Measurements from ENCODE around the gene ZNF688.
"Not testable (repeated sequence)": the region's sequence is repeated elsewhere in the genome, so short reads cannot be mapped to it uniquely, and the experiment has no call there.

Gene ZNF688

GRCh38 chr16:30557957-30558788 is 13.3 kb downstream of the ZNF688 start, which contains the start of gene ZNF764:
Gene ZNF764, minus strand, starts transcription at chr16:30558374. Its CDS starts 192 bp downstream, at chr16:30558182.
- peak; percentile 93 to 95 for DNase-seq (ENCODE audit: low read depth in 2 of 2, low spot score in 1 of 2)

DNA sequence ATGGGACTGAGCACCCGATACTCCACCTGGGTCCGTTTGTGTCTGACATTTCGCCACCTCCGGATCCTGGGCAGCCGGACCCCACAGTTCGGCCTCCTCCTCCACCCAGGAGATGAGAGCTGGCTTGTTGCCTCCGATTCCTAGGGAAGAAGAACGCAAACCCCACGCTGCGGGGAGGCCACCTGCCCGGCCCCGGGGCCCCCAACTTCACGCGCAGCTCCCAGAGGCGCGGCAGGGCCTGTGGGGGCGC is 13.9 kb downstream of the ZNF688 start:
- no peak for DNase-seq (ENCODE audit: low read depth in 2 of 2, low spot score in 1 of 2)

- DNase-seq (ENCODE audit: low read depth in 2 of 2, low spot score in 1 of 2) = no peak
Measured at GRCh38 chr16:30556125-30556473, 15.4 kb downstream of the ZNF688 start.

GRCh38 chr16:30555315-30556124 is 16.0 kb downstream of the ZNF688 start:
- no peak for DNase-seq (ENCODE audit: low read depth in 2 of 2, low spot score in 1 of 2)

DNA sequence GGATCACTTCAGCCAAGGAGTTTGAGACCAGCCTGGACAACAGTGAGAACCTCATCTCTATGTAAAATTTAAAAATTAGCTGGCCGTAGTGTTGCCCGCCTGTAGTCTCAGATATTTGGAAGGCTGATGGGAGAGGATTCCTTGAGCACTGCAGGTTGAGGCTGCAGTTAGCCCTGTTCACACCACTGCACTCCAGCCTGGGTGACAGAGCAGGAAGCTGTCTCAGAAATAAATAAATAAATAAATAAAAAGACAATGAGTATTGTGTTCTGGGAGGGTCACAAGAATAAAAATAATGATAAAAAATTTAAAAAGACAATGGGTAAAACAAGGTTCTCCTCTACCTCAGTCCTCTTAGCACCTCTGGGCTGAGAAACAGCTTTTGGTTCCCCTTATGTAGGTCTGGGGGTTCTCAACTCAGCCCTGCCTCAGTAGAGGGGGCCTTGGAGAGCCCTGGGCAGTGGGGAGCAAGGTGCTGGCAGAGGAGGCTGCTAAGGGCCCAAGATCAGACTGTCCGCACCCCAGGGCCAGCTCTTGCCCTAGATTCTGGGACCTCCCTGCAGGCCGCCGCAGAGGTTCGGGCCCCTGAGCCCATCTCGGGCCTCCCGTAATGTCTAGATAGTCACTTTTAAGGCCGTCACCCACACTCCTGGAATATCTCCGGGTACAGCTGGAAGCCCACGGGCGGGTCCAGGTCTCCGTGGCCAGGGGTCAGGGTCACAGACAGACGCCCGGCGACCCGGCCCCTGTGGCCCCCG is 16.8 kb downstream of the ZNF688 start:
- no peak for DNase-seq (ENCODE audit: low read depth in 2 of 2, low spot score in 1 of 2)

- DNase-seq (ENCODE audit: low read depth in 2 of 2, low spot score in 1 of 2) = no peak
Measured at GRCh38 chr16:30553393-30553899, 18.1 kb downstream of the ZNF688 start.

GRCh38 chr16:30552956-30553355 is 18.6 kb downstream of the ZNF688 start:
- DNase-seq (ENCODE audit: low read depth in 2 of 2, low spot score in 1 of 2) = no peak

- no peak for DNase-seq (ENCODE audit: low read depth in 2 of 2, low spot score in 1 of 2)
Measured at GRCh38 chr16:30551781-30552180, 19.7 kb downstream of the ZNF688 start.

DNA sequence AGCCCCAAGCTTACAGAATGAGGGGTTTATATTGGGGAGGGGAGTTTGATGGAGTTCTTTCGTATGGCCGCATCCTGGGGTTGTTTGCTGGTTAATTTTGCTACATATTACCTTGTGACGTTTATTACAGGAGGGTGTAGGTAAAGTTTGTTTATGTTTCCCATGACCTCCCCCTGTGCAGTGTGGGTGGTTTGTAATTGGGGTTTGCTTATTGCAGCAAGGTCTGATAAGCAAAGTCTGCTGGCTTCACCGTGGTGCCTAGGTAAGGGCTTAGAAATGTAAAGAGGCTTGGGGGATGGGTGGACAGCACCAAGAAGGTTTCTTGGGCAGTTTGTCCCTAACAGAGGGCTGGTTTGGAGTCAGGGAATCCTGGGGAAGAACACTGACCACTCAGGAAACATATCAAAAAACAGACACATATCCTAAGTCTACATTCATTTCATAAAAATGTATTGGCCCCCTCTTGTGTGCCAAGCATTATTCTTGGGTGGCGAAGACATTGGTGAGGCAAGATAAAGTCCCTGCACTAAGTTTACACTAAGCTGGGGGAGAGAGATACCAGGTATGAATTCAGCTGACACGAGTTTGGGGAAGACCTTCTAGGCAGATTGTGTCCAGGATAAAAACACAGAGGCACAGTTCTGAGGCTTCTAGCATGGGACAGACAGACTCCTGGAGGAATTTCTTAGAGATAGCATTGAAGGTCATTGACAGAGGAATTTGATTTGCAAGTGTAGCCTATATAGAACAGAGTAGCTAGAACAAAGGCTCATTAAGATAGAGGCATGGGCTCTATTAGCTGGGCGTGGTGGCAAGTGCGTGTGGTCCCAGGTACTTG is 22.9 kb downstream of the ZNF688 start:
- no peak for DNase-seq (ENCODE audit: low read depth in 2 of 2, low spot score in 1 of 2)

- no peak for DNase-seq (ENCODE audit: low read depth in 2 of 2, low spot score in 1 of 2)
Measured at GRCh38 chr16:30546115-30546514, 25.4 kb downstream of the ZNF688 start.

- no peak for DNase-seq (ENCODE audit: low read depth in 2 of 2, low spot score in 1 of 2)
Measured at GRCh38 chr16:30543067-30543466, 28.4 kb downstream of the ZNF688 start.

DNA sequence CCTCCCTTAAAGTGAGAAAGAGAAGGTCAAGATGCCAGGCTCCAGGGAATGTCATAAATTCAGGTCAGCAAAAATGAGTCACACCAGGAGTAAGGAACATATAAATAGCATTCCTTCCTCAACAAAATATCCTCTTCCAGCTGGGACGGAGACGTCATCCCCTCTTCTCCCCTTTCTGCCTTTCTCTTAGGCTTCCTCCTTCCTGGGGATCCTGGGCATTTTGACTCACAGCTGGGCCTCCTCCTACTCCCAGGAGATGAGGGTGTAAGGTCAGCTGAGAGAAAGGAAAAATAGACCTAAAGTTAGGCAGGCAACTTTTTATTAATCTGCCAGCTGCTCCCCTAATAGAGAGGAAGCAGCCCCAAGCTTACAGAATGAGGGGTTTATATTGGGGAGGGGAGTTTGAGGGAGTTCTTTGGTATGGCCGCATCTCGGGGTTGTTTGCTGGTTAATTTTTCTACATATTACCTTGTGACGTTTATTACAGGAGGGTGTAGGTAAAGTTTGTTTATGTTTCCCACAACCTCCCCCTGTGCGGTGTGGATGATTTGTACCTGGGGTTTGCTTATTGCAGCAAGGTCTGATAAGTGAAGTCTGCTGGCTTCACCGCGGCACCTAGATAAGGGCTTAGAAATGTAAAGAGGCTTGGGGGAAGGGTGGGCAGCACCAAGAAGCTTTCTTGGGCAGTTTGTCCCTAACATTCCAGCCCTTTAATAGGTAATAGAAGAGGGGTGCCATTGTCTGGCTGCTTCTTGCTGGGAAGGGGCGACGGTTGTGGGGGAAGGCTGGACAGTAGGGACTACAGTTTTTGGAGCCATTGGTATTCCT is 29.8 kb downstream of the ZNF688 start:
- DNase-seq (ENCODE audit: low read depth in 2 of 2, low spot score in 1 of 2) = no peak

DNA sequence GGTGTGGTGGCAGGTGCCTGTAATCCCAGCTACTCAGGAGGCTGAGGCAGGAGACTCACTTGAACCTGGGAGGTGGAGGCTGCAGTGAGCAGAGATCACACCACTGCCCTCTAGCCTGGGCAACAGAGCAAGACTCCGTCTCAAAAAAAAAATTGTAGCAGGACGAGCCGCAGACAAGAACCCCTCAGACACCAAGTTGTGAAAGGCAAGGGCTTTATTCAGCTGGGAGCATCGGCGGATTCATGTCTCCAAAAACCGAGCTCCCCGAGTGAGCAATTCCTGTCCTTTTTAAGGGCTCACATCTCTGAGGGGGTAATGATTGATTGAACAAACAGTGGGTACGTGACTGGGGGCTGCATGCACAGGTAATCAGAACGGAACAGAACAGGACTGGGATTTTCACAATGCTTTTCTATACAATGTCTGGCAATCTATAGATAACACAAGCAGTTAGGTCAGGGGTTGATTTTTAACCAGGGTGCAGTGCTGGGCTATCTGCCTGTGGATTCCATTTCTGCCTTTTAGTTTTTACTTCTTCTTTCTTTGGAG is 30.5 kb downstream of the ZNF688 start:
- not testable (repeated sequence) for DNase-seq (ENCODE audit: low read depth in 2 of 2, low spot score in 1 of 2)

DNA sequence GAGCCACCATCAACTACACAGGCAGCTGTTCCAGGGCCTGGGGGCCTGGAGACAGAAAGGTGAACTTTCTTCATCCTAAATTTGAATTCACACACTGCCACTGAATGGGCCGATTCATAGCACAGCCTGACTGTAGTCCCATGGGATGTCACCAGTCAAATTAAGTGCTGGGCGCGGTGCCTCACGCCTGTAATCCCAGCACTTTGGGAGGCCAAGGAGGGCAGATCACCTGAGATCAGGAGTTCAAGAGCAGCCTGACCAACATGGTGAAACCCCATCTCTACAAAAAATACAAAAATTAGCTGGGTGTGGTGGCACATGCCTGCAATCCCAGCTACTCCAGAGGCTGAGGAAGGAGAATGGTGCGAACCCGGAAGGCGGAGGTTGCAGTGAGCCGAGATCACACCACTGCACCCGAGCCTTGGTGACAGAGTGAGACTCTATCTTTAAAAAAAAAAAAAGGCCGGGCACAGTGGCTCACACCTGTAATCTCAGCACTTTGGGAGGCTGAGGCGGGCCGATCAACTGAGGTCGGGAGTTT is 31.5 kb downstream of the ZNF688 start:
- DNase-seq (ENCODE audit: low read depth in 2 of 2, low spot score in 1 of 2) = not testable (repeated sequence)

- DNase-seq (ENCODE audit: low read depth in 2 of 2, low spot score in 1 of 2) = no peak
Measured at GRCh38 chr16:30539000-30539964, 32.2 kb downstream of the ZNF688 start.

DNA sequence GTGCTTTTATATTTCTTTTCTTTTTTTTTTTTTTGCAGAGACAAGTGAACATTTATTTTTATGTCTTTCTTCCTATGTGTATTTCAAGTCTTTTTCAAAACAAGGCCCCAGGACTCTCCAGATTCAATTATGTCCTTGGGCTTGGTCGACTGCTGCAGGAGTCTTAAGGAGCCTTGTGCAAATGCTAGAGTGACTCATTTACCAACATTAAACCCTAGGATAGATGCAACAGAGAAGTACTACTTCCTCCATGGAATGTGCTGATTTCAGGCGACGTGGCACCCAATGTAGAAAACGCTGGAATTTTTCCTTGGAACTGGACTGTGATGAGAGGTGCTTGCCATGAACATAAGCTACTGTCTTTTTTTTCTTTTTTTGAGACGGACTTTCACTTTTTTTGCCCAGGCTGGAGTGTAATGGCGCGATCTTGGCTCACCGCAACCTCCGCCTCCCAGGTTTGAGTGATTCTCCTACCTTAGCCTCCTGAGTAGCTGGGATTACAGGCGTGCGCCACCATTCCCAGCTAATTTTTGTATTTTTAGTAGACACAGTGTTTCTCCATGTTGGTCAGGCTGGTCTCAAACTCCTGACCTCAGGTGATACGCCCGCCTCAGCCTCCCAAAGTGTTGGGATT is 35.0 kb downstream of the ZNF688 start:
- DNase-seq (ENCODE audit: low read depth in 2 of 2, low spot score in 1 of 2) = not testable (repeated sequence)

GRCh38 chr16:30535777-30536190 is 35.7 kb downstream of the ZNF688 start:
- DNase-seq (ENCODE audit: low read depth in 2 of 2, low spot score in 1 of 2) = peak in 1 of 2 donors; percentile 28

Data from stimulated activated CD8-positive, alpha-beta memory T cell treated with anti-CD3 and anti-CD28 coated beads, Interleukin-4, amount 100 ng/mL, for 4 hours (primary cell).